ENCODE results near the gene BSPRY.

BSPRY gene

DNA sequence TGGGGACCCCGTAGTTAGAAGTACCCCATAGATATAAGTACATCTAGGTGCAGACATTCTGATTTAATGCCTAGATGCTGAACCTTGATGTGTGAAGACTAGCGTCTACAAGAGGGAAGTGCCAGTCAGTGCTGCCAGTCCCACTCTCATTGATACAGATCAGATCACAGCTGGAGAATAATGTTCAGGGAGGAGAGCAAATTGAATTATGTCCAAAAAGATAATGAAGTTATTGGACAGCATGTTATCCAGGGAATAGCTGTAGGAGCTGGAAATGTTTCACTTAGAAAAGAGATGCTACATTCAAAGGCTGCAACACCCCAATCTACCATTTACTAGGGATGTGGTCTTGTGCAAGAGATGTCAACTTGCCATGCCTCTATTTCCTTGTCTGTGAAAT lies 30.3 kb upstream of the BSPRY start:
- ATAC-seq (ENCODE audit: insufficient read depth, low read depth) (no peak), DNase-seq (no peak)
- no peaks in the 10 kb centered on the region for H3K79me2 ChIP-seq (ENCODE audit: insufficient read depth, low read length)
- TF ChIP-seq, protein P1, sequence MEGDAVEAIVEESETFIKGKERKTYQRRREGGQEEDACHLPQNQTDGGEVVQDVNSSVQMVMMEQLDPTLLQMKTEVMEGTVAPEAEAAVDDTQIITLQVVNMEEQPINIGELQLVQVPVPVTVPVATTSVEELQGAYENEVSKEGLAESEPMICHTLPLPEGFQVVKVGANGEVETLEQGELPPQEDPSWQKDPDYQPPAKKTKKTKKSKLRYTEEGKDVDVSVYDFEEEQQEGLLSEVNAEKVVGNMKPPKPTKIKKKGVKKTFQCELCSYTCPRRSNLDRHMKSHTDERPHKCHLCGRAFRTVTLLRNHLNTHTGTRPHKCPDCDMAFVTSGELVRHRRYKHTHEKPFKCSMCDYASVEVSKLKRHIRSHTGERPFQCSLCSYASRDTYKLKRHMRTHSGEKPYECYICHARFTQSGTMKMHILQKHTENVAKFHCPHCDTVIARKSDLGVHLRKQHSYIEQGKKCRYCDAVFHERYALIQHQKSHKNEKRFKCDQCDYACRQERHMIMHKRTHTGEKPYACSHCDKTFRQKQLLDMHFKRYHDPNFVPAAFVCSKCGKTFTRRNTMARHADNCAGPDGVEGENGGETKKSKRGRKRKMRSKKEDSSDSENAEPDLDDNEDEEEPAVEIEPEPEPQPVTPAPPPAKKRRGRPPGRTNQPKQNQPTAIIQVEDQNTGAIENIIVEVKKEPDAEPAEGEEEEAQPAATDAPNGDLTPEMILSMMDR (IDR thresholded peaks at IDR 0.05; ENCODE audit: borderline replicate concordance, extremely low read depth, low read length, poor library complexity, severe bottlenecking): no peak
- no peak for TF ChIP-seq EZH2 (IDR thresholded peaks at IDR 0.05; ENCODE audit: borderline replicate concordance, low read depth, low read length, severe bottlenecking)
- no peaks in the 10 kb centered on the region for H3K27me3 ChIP-seq (ENCODE audit: insufficient read depth, low read length, poor library complexity)
- H3K9me3 ChIP-seq (ENCODE audit: insufficient read depth, low read length, severe bottlenecking): no peaks in the 10 kb centered on the region
- H3K4me1 ChIP-seq (ENCODE audit: insufficient read depth, low read length): no peaks in the 10 kb centered on the region
- H2AFZ ChIP-seq (ENCODE audit: low read depth, low read length): no peak overlapping the region
- no peaks in the 10 kb centered on the region for H3K36me3 ChIP-seq (ENCODE audit: insufficient read depth, low read length)
- H3K4me3 ChIP-seq (ENCODE audit: low read depth in 1 of 2, low read length in 2 of 2): no peak overlapping the region
- H3K9ac ChIP-seq (ENCODE audit: low read depth, low read length): no peak overlapping the region
- no peak overlapping the region for H3K27ac ChIP-seq (ENCODE audit: low read length)
- no peaks in the 10 kb centered on the region for H4K20me1 ChIP-seq (ENCODE audit: insufficient read depth, low read length)
- H3K4me2 ChIP-seq (ENCODE audit: insufficient read depth, low read length): no peak overlapping the region

DNA sequence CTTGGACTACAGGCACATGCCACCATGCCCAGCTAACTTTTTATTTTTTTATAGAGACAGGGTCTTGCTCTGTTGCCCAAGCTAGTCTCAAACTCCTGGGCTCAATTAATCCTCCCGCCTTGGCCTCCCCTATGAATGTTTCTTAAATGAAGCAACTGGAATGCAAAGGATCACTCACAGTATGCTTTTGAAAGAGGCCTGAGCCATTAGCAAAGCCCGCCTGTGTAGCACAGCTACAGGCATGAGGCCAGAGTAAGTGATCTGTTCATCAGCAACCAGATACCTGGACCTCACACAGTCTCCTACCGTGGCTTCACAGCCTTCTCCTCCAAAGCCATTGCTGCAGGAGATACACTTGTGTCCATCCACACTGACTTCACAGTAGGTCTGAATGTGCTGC lies 29.3 kb upstream of the BSPRY start:
- Histone ChIP-seq H3K27ac (ENCODE audit: low read length) (no peak overlapping the region), H3K27me3 (ENCODE audit: insufficient read depth, low read length, poor library complexity) (no peaks in the 10 kb centered on the region), H4K20me1 (ENCODE audit: insufficient read depth, low read length) (no peaks in the 10 kb centered on the region), H2AFZ (ENCODE audit: low read depth, low read length) (no peak overlapping the region), H3K4me1 (ENCODE audit: insufficient read depth, low read length) (no peaks in the 10 kb centered on the region), H3K79me2 (ENCODE audit: insufficient read depth, low read length) (no peaks in the 10 kb centered on the region), H3K4me2 (ENCODE audit: insufficient read depth, low read length) (no peak overlapping the region), H3K4me3 (ENCODE audit: low read depth in 1 of 2, low read length in 2 of 2) (no peak overlapping the region), H3K36me3 (ENCODE audit: insufficient read depth, low read length) (no peaks in the 10 kb centered on the region), H3K9me3 (ENCODE audit: insufficient read depth, low read length, severe bottlenecking) (no peaks in the 10 kb centered on the region), H3K9ac (ENCODE audit: low read depth, low read length) (no peak overlapping the region)
- TF ChIP-seq, protein P1 (IDR thresholded peaks at IDR 0.05; ENCODE audit: borderline replicate concordance, extremely low read depth, low read length, poor library complexity, severe bottlenecking): no peak
- TF ChIP-seq EZH2 (IDR thresholded peaks at IDR 0.05; ENCODE audit: borderline replicate concordance, low read depth, low read length, severe bottlenecking): no peak
- DNase-seq (no peak), ATAC-seq (ENCODE audit: insufficient read depth, low read depth) (no peak)

DNA sequence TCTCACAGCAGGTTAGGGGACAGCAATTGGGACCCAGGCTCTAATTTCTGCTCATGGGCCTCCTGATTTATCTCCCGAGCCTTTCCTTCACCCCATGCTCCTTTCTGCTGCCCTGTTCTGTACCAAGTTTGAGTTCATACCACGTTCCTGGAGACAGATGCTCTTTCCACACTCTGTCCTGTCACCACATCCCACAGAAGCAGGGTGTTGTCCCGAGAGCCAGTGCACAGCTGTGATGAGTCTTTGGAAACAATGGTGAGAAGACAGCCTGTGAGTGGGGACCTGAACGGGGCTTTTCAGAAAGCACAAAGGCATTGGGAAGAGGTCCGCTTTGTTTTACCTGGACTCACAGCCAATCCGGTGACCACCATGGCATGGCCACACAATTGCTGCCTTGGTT lies 26.7 kb upstream of the BSPRY start:
- DNase-seq (no peak), ATAC-seq (ENCODE audit: insufficient read depth, low read depth) (no peak)
- H4K20me1 ChIP-seq (ENCODE audit: insufficient read depth, low read length): no peaks in the 10 kb centered on the region
- H3K9ac ChIP-seq (ENCODE audit: low read depth, low read length): no peak overlapping the region
- H3K36me3 ChIP-seq (ENCODE audit: insufficient read depth, low read length): no peaks in the 10 kb centered on the region
- no peak overlapping the region for H3K4me3 ChIP-seq (ENCODE audit: low read depth in 1 of 2, low read length in 2 of 2)
- no peak overlapping the region for H3K4me2 ChIP-seq (ENCODE audit: insufficient read depth, low read length)
- no peak for TF ChIP-seq EZH2 (IDR thresholded peaks at IDR 0.05; ENCODE audit: borderline replicate concordance, low read depth, low read length, severe bottlenecking)
- TF ChIP-seq, protein P1 (IDR thresholded peaks at IDR 0.05; ENCODE audit: borderline replicate concordance, extremely low read depth, low read length, poor library complexity, severe bottlenecking): no peak
- no peaks in the 10 kb centered on the region for H3K79me2 ChIP-seq (ENCODE audit: insufficient read depth, low read length)
- no peaks in the 10 kb centered on the region for H3K4me1 ChIP-seq (ENCODE audit: insufficient read depth, low read length)
- no peaks in the 10 kb centered on the region for H3K9me3 ChIP-seq (ENCODE audit: insufficient read depth, low read length, severe bottlenecking)
- H2AFZ ChIP-seq (ENCODE audit: low read depth, low read length): no peak overlapping the region
- no peak overlapping the region for H3K27ac ChIP-seq (ENCODE audit: low read length)
- no peaks in the 10 kb centered on the region for H3K27me3 ChIP-seq (ENCODE audit: insufficient read depth, low read length, poor library complexity)

DNA sequence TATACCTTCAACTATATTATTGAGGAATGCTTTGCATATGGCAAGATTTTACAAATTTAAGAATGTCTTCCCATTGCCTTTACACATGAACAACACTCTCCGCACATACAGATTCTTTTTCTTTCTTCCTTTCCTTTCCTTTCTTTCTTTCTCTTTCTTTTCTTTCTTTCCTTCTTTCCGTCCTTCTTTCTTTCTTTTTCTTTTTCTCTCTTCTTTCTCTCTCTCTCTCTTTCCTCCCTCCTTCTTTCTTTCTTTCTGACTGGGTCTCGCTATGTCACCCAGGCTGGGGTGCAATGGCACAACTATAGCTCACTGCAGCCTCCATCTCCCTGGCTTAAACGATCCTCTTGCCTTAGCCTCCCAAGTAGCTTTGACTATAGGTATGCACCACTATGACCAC lies 23.1 kb upstream of the BSPRY start:
- Histone ChIP-seq H3K36me3 (ENCODE audit: insufficient read depth, low read length) (no peaks in the 10 kb centered on the region), H3K9ac (ENCODE audit: low read depth, low read length) (no peak overlapping the region), H3K4me3 (ENCODE audit: low read depth in 1 of 2, low read length in 2 of 2) (no peak overlapping the region), H3K4me2 (ENCODE audit: insufficient read depth, low read length) (no peak overlapping the region), H2AFZ (ENCODE audit: low read depth, low read length) (no peak overlapping the region), H3K79me2 (ENCODE audit: insufficient read depth, low read length) (no peaks in the 10 kb centered on the region), H3K27me3 (ENCODE audit: insufficient read depth, low read length, poor library complexity) (no peaks in the 10 kb centered on the region), H3K9me3 (ENCODE audit: insufficient read depth, low read length, severe bottlenecking) (no peaks in the 10 kb centered on the region), H3K4me1 (ENCODE audit: insufficient read depth, low read length) (no peaks in the 10 kb centered on the region), H3K27ac (ENCODE audit: low read length) (no peak overlapping the region), H4K20me1 (ENCODE audit: insufficient read depth, low read length) (no peaks in the 10 kb centered on the region)
- ATAC-seq (ENCODE audit: insufficient read depth, low read depth) (no peak), DNase-seq (no peak)
- TF ChIP-seq, protein P1 (IDR thresholded peaks at IDR 0.05; ENCODE audit: borderline replicate concordance, extremely low read depth, low read length, poor library complexity, severe bottlenecking): no peak
- TF ChIP-seq EZH2 (IDR thresholded peaks at IDR 0.05; ENCODE audit: borderline replicate concordance, low read depth, low read length, severe bottlenecking): no peak

Measured in DND-41 (cell line).